Vagina (tissue), 2 donors: ENCODE results near the gene C15orf40.

ENCODE experiments used
- POLR2AphosphoS5 ChIP-seq, 2 donors: sonication (generic); formaldehyde crosslinking; IDR thresholded peaks; one replicate each; pipeline ENCODE4 v1.9.0; 2017; ENCODE audit warnings: antibody characterized with exemption in 2 of 2, mild to moderate bottlenecking in 2 of 2, low read depth in 1 of 2; ENCODE audit not compliant: insufficient read depth in 1 of 2
- TF ChIP-seq, protein P1 (sequence below), 3 experiments: fragments of 450-650 bp in 2 of 3; fragments of 200-600 bp in 1 of 3; sonication (generic) in 1 of 3; IDR thresholded peaks; one replicate each; pipeline ENCODE4 v1.5.1; 2017 to 2019; ENCODE audit warnings: antibody characterized with exemption in 3 of 3, mild to moderate bottlenecking in 2 of 3, moderate library complexity in 2 of 3

DNA sequence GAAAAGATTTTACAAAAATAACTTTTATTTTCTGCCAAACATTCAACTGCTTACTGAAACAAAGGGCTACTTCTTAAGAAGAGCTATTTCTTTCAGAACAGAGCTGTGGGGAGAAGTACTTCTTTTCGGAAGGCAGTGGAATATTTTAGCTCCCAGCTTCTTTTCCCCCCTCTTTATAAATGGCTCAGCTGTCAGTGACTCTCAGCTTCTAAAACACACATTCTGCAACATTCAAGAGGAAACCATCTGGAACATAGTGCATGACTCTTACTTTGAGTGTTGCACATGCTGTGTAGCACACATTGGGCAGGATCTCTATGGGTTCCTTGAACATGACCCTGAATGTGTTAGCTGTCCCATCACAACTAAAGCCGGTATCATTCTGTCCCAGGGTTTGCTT, 7.0 kb upstream of the C15orf40 start:
- TF ChIP-seq, protein P1, sequence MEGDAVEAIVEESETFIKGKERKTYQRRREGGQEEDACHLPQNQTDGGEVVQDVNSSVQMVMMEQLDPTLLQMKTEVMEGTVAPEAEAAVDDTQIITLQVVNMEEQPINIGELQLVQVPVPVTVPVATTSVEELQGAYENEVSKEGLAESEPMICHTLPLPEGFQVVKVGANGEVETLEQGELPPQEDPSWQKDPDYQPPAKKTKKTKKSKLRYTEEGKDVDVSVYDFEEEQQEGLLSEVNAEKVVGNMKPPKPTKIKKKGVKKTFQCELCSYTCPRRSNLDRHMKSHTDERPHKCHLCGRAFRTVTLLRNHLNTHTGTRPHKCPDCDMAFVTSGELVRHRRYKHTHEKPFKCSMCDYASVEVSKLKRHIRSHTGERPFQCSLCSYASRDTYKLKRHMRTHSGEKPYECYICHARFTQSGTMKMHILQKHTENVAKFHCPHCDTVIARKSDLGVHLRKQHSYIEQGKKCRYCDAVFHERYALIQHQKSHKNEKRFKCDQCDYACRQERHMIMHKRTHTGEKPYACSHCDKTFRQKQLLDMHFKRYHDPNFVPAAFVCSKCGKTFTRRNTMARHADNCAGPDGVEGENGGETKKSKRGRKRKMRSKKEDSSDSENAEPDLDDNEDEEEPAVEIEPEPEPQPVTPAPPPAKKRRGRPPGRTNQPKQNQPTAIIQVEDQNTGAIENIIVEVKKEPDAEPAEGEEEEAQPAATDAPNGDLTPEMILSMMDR (IDR thresholded peaks at IDR 0.05): no peak
- no peak for TF ChIP-seq POLR2AphosphoS5 (IDR thresholded peaks at IDR 0.05; ENCODE audit: insufficient read depth in 1 of 2, low read depth in 1 of 2)
